HG02623 (cell line): Measurements from ENCODE around the gene SNAP25.

Experiments used
- ATAC-seq: cut with Tn5 transposase; IDR thresholded peaks from one replicate; pipeline ENCODE4 v1.9.1; 2021; ENCODE audit warnings: moderate library complexity; ENCODE audit not compliant: unreplicated experiment

The SNAP25 gene

DNA sequence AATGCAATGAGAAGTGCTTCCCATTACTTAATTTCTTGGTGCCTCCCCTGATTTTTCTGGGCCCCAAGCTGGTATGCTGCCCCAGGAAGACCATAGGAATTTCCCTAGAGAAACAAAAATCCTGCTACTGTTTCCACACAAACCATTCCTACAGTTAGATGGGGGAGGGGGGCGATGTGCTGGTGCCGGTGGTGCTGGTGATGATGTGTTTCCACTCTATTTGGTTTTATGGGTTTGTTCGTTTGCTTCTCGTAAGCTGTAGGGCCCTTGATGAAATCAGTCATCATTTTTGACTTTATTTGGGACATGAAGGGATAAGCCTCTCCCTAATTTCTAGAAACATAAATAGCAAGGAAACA lies 110.2 kb downstream of the SNAP25 start:
- ATAC-seq: no peak

DNA sequence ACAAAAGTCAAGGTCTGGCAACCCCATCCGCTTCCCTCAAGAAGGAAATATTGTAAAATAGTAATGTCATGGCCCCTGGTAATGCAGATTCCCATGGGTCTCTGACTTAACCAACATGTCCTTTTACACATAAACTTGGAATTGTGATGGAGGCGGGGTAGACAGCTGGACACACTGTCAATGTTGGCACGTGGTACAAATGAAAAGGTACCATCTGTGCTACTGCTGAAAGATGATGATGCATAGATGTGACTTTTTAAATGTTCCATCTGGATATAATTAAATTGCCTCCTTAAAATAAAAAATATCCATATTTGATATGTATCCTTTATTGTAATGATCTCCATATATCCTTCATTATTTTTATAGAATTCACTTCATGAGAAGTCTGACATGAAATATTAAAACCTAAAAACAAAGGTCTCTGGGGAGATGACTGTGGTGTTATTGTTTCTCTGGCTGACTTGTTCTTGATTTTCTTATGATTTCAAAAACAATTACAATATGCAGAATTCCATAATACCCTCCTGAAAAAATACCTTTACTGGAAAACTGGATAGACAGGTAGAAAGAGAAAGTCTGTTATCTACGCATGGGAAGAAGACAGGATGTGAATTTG lies 110.9 kb downstream of the SNAP25 start:
- no peak for ATAC-seq

DNA sequence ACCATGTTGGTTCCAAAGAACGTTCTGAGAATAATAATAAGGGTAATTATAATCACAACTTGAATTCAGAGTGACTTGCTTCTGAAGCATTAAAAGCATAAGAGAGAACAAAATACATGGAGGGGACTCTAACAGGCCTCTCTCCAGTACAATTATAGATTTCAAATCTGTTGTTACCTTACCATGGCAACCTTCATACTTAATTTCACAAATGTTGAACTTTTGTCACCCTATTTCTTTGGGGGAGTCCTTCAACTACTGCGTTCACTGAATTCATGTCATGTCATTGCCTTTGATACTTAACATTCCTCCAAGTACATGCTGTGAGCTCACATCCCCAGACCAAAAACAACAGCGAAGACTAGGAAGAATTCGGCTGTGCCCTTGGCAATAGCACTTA lies 111.4 kb downstream of the SNAP25 start:
- ATAC-seq: no peak

DNA sequence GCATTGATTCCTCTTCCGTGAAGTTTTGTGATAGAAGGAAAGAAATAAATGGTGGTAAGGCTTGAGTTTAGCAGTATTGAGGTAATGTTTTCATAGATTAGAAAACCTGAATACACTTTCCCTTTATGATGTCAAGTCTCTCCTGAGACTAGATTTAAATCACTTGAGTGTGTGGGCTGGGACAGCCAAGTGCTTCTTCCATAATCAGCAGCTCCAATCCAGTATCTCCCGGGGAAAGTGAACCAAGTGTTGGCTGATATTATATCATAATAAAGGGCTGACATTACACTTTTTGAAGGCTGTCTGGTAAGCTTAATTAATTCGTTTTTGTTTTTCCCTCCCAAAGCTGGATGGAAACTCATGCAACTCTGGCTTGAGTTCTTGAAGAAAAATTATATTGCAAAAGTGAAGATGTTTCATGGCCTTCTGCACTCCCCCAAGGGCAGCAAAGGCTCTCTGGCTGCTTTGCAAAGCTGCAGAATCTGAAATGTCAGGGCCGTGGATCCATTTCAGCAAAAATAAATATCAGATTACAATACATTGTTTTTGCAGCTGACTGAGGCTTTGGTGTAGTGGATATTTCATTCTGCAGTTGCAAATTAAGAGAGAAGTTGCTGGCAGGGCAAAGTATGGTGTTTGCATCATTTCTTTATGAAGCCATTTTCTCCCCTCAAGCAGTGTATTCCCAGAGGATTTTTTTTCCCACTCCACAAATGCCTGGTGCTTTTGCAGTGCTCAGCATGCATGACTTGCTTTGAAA lies 114.2 kb downstream of the SNAP25 start:
- no peak for ATAC-seq

DNA sequence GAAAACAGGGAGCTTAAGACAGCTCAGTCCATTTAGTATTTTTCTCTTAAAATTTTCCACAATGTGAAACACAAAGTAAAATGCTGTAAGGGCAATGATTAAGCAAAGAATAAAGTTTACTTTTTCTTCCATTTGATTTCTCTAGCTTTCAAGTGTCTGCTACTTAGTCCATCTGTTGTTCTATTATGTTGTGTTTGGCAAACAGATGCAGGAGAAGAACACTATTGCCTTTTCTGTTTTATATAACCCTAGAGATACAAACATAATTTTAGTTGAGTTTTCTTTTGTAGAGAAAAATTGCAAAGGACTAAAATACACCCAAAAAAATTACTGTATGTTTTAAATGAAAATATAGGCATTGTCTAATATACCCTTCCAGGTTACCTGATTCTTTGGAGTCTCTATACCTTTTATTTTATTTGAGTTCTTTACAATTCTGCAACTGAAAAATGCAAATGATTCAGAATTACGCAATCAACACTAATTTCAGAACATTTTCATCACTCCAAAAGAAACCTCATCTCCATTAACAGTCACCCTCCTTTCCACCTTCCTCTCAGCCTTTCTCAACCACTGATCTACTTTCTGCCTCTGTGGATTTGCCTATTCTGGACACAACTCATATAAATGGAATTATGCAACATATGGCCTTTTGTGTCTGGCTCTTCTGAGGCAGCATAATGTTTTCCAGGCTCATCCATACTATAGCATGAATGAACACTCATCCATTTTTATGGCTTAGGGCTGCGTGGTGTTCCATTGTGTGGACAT lies 118.5 kb downstream of the SNAP25 start:
- no peak for ATAC-seq

DNA sequence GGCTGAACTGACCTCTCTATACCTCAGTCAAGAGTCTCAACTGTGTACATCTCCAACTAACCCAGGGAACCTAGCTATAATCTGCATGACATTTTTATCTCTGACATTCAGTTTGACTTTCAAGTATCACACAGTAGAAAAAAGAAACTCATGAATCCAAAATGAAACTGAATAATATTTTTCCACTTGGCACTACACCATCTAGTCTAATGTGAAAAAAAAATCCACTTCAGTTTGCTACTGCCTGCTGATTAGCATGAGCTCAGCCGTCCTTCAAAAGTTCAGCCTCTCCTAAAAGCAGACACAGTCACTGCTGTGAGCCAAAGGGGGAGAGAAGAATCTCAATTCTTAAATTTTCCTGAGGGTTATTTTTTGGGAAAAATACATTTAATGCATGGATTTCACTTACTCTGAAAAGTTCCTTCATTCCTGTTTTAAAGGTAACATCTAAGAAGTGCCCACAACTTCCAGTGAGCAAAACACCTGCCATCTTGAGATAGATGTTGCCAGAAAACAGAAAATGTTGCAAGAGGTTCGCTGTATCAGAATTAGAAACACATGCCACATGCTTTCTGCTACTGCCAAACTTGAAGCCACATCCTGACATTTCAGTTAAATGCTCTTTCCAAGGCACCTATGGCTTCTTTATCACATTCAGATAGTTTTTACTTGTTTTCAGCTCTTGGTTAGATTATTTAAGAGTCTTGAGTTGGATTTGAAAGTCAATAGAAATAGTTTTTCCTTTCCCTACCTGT lies 120.0 kb downstream of the SNAP25 start:
- no peak for ATAC-seq

DNA sequence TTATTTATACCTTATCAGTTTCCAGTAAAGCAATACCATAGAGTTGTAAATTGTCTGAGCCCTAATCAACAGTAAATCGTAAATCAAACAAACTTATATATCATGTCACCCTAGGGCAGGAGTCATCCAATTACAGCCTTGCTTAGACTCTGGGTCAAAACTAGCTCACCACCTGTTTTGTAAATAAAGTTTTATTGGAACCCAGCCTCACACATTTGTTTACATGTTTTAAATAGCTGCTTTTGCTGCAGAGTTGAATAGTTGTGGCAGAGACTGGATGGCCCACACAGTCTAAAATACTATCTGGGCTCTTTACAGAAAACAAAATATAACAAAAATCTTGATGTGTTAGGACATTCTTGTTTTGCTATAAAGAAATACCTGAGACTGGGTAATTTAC lies 121.0 kb downstream of the SNAP25 start:
- ATAC-seq: no peak

DNA sequence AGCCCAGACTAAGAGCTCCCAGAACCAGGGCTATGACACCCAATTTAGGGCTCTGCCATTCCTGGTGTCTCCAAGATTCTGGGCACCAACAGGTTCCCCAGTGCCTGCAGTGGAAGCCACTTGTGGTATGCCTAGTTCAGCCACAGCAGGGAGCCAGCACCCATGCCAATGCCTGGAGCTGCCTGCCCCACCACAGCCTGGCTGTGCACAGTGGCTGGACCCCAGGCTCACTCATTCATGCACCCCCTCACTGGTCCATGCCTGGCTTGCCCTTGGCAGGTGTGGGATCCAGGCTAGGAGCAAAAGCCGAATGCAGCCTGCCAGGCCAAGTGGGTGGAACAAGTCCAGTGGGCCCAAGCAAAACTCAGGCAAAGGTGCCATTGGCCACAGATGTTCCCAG lies 123.5 kb downstream of the SNAP25 start:
- ATAC-seq: no peak

DNA sequence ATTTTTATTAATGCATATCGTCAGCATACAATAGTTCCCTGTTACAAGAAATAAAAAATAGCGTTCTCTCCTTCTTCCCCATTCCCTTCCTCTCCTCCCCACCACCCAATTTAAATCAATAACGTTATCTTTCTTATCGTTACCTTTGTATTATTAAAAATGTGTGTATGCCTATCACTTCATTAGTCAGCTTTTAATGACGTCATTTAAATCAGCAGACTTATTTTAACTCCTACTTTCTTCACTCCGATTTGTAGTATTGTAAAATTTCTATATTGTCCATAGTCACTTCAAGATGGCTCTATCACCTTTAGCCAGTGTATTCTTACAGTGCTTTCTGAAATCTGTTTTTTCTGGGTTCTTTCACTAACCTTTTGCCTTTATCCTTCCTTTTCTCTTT lies 126.3 kb downstream of the SNAP25 start:
- no peak for ATAC-seq

DNA sequence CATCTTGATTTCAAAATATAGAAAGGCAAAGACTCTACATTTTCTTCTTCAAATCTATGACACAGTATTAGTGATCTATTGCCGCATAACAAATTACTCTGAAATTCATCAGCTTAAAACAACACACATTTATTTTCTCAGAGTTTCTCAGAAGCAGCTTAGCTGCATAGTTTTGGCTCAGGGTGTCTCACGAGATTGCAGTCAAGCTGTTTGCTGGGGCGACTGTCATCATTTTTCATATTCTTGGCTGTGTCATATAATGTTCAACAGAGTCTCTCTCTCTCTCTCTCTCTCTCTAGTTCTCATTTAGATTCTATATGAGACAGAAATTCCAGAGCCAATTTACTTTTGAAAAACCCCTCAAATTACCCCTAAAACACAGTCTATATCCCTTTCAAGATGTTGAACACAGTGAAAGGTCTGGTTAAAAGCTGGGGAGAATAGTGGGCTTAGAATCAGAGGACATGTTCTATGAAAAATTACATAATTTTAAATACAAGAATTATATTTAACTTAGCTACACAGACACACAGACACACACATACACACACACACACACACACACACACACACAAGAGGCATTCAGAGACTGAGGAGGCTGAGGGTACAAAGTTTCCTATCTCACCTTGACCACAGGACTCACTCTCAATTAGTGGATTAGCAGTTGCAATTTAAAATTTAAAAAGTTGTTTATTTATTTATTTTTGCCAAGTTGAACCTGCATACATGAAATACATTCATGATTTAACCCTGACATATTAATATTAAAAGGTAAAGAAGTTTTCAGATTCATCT lies 128.7 kb downstream of the SNAP25 start:
- ATAC-seq: no peak

DNA sequence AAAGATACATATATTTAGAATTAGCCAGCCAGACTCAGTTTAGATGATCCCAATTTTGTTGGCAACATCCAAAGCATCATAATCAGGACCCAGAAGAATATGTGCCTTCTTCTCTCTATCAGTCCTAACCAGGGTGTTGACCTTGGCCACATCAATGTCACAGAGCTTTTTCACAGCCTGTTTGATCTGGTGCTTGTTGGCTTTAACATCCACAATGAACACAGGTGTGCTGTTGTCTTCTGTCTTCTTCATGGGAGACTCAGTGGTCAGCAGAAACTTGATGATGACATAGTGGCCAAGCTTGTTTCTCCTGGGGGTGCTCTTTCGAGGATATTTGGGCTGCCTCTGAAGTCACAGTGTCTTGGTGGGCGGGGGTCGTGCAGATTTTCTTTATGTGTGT lies 130.5 kb downstream of the SNAP25 start:
- no peak for ATAC-seq

DNA sequence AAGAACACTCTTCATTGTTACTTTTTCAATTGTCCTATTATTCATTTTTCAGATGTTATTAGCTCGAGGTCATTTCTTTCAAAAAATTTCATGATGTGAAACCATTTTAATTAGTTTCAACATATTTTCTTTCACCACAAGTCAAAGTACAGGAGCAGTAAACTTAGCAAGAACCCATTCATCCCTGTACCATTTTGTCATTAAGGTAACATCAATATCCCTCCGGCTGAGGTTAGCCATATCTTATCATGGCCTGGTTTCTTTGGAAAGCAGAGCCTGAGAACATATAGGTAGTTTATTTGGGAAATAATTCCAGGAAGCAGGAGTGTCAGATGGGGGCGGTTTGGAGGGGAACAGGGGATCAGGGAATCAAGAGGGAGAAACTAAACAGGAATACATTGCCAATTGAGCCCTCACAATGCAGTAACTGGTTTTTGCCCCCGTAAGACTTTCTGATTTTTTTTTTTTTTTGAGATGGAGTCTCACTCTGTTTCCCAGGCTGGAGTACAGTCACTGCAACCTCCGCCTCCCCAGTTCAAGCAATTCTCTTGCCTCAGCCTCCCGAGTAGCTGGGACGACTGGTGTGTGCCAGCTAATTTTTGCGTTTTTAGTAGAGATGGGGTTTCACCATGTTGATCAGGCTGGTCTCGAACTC lies 131.7 kb downstream of the SNAP25 start:
- ATAC-seq: no peak

DNA sequence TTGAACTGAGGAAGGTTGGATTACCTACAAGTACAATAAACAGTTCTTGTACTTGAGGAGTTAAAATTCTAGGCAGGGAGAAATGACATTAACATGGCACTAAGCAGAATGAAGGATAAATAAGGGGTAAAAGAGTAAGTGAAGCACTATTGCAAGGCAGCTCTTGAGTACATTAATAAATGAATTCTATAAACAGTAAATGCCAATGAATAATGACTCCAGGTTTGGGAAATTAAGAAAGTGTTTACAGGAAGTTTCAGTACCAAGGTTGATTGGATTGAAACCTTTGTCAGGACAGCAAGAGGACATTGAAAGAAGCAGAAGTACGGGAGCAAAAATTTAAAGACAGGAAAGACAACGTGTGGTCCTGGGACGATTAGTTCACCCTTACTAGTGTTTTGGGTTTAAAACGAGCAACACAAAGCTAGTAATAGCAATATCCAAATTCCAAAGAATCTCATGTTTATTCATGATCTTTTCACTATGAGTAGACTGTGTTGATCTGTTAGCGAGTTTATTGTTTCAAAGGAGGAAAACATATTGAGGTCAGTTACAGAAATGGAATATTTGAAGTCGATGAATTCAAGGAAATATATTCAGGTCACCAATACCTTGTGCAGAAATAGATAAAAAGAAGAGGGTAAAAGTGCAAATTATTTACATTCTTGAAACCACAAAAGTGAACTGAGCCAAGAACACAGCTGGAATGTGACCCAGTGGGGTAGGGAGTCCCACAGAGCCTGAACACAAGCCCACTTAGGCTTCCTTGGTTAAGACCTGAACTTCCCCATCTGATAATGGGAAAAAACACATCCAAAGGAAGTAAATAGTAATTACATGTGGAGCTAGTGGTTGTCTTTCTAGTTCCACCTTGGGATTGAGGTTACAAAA lies 134.5 kb downstream of the SNAP25 start:
- ATAC-seq: no peak

DNA sequence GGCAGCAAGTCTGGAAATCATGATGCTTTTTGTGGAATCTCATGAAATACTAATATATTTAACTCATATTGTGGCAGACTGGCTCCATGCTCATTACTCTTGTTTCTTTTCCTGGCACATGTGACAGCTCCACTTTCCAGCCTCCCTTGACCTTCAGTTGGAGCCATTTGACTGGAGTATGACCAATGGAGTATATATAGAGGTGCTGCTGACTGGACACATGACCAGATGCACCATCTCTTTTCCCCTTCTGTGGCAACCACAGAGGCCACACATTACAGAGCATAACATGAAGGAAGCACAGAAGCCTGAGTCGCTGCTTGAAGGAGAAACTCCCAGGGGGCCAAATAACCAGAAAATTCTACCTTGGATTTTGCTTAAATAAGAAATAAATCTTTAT lies 138.0 kb downstream of the SNAP25 start:
- ATAC-seq: no peak
